SK-N-SH (cell line): ENCODE measurements around the gene LGALS14. TPM values are rescaled to one million over a fixed set of nuclear protein-coding genes. Genes with fewer than 3 reads are reported as not detected.

Experiments used
- CTCF ChIA-PET: fragments of 300-600, 350-600 bp; formaldehyde crosslinking; extraction: SDS; loops from one replicate; lab custom pipeline; 2021; lab: Yijun Ruan, JAX
- POLR2A ChIA-PET: fragments of 350-600 bp; sonication (Branson Sonifier 250); formaldehyde crosslinking; extraction: SDS; loops from one replicate; lab custom pipeline; 2020; ENCODE audit warnings: antibody characterized with exemption, inconsistent platforms; lab: Yijun Ruan, JAX
- DNase-seq: peaks from one replicate; pipeline ENCODE4 v3.0.0; 2012
- H2AFZ ChIP-seq: fragments of 200-600 bp; sonication (generic); 2 replicates; pipeline ENCODE4 v1.8.1; 2016; ENCODE audit warnings: antibody characterized with exemption, mild to moderate bottlenecking, low read depth
- H3F3A ChIP-seq: fragments of 200-600 bp; sonication (generic); replicated peaks from 2 replicates; pipeline ENCODE3; 2016; ENCODE audit warnings: antibody characterized with exemption, mild to moderate bottlenecking; ENCODE audit not compliant: insufficient read depth
- H3K27ac ChIP-seq, 2 experiments: fragments of 200-500 bp in 1 of 2; fragments of 200-600 bp in 1 of 2; sonication (Bioruptor generic) in 1 of 2; sonication (generic), shearing (Covaris generic) in 1 of 2; 2 replicates each; pipeline versions ENCODE4 v1.5.1 to v1.6.1; 2014 to 2016; ENCODE audit warnings: low read depth in 2 of 2, inconsistent platforms in 1 of 2, low read length in 1 of 2, mild to moderate bottlenecking in 1 of 2, mixed read lengths in 1 of 2
- H3K27me3 ChIP-seq: fragments of 200-600 bp; sonication (generic), shearing (Covaris generic); 2 replicates; pipeline ENCODE4 v1.6.1; 2016; ENCODE audit warnings: mixed run types; ENCODE audit not compliant: insufficient read depth
- H3K36me3 ChIP-seq, 2 experiments: fragments of 200-500 bp in 1 of 2; fragments of 200-600 bp in 1 of 2; sonication (Bioruptor generic) in 1 of 2; sonication (generic) in 1 of 2; replicated peaks in 1 of 2; 2 replicates each; pipeline versions ENCODE3 to v1.5.1; 2014 to 2016; ENCODE audit warnings: low read length in 1 of 2, mild to moderate bottlenecking in 1 of 2; ENCODE audit not compliant: insufficient read depth in 2 of 2, control insufficient read depth in 1 of 2
- H3K4me1 ChIP-seq, 2 experiments: fragments of 200-500 bp in 1 of 2; fragments of 200-600 bp in 1 of 2; sonication (Bioruptor generic) in 1 of 2; sonication (generic), shearing (Covaris generic) in 1 of 2; 2 replicates each; pipeline versions ENCODE4 v1.5.1 to v1.6.1; 2014 to 2016; ENCODE audit warnings: low read depth in 1 of 2, low read length in 1 of 2, mixed run types in 1 of 2; ENCODE audit not compliant: insufficient read depth in 2 of 2, control insufficient read depth in 1 of 2
- H3K4me2 ChIP-seq: fragments of 200-600 bp; sonication (generic), shearing (Covaris generic); 2 replicates; pipeline ENCODE4 v1.6.1; 2017; ENCODE audit warnings: mixed run types
- H3K4me3 ChIP-seq, 2 experiments: fragments of 200-500 bp in 1 of 2; fragments of 200-600 bp in 1 of 2; sonication (Bioruptor generic) in 1 of 2; sonication (generic), shearing (Covaris generic) in 1 of 2; 2 replicates each; pipeline versions ENCODE4 v1.5.1 to v1.8.1; 2014 to 2016; ENCODE audit warnings: low read depth in 2 of 2, inconsistent platforms in 1 of 2, low read length in 1 of 2, mild to moderate bottlenecking in 1 of 2, mixed read lengths in 1 of 2, moderate library complexity in 1 of 2
- H3K79me2 ChIP-seq: fragments of 200-600 bp; sonication (generic); 2 replicates; pipeline ENCODE4 v1.8.1; 2017; ENCODE audit warnings: mild to moderate bottlenecking; ENCODE audit not compliant: insufficient read depth
- H3K9ac ChIP-seq: fragments of 200-600 bp; sonication (generic); 2 replicates; pipeline ENCODE4 v1.6.1; 2017; ENCODE audit warnings: mixed run types
- H3K9me2 ChIP-seq: fragments of 200-600 bp; sonication (generic); 2 replicates; pipeline ENCODE4 v1.6.1; 2017; ENCODE audit warnings: mixed run types
- H3K9me3 ChIP-seq: fragments of 200-600 bp; sonication (generic); 2 replicates; pipeline ENCODE4 v1.6.1; 2017; ENCODE audit warnings: mixed run types, mild to moderate bottlenecking, moderate library complexity
- H4K20me1 ChIP-seq: fragments of 200-600 bp; sonication (generic); 2 replicates; pipeline ENCODE4 v1.6.1; 2017; ENCODE audit warnings: mild to moderate bottlenecking, mixed run types; ENCODE audit not compliant: insufficient read depth
- ELF1 ChIP-seq: IDR thresholded peaks from 2 replicates; pipeline ENCODE4 v1.4.0; 2012
- EZH2phosphoT487 ChIP-seq: fragments of 200-600 bp; sonication (generic); IDR thresholded peaks from 2 replicates; pipeline ENCODE4 v1.6.1; 2017; ENCODE audit warnings: low read depth, mixed run types, mild to moderate bottlenecking, antibody characterized with exemption, moderate library complexity, borderline replicate concordance
- FOSL2 ChIP-seq: IDR thresholded peaks from 2 replicates; pipeline ENCODE4 v1.4.0; 2012; ENCODE audit warnings: low read depth, mild to moderate bottlenecking, moderate library complexity, borderline replicate concordance
- FOXM1 ChIP-seq: IDR thresholded peaks from 2 replicates; pipeline ENCODE4 v1.4.0; 2012; ENCODE audit warnings: low read depth, mild to moderate bottlenecking
- MXI1 ChIP-seq: IDR thresholded peaks from 2 replicates; pipeline ENCODE4 v1.6.1; 2012; ENCODE audit warnings: mild to moderate bottlenecking, low read depth, low read length, improper control_type of control experiment
- POLR2AphosphoS5 ChIP-seq: IDR thresholded peaks from 2 replicates; pipeline ENCODE4 v1.6.1; 2012; ENCODE audit warnings: low read depth, low read length
- TAF1 ChIP-seq: IDR thresholded peaks from 2 replicates; pipeline ENCODE4 v1.6.1; 2012; ENCODE audit warnings: low read depth, mild to moderate bottlenecking, low read length, moderate library complexity, borderline replicate concordance
- WGBS: methylation state at CpG from one replicate; pipeline ENCODE4 v1.1.6; 2017; ENCODE audit warnings: low lambda C conversion rate; 5-methylcytosine and 5-hydroxymethylcytosine counted together
- polyA plus RNA-seq, 3 experiments: library from polyadenylated mRNA; depleted of rRNA; stranded (reverse); fragments of >200 nt; gene quantifications; 2 replicates each; pipeline ENCODE4 v1.2.3, GENCODE V29; 2012
- TF ChIP-seq, protein P1 (sequence below): IDR thresholded peaks from 2 replicates; pipeline ENCODE4 v1.4.0; 2012; ENCODE audit warnings: low read depth, borderline replicate concordance
- TF ChIP-seq, protein P2 (sequence below): fragments of 150-350 bp; IDR thresholded peaks from 2 replicates; pipeline ENCODE4 v1.6.1; 2016; ENCODE audit warnings: mild to moderate bottlenecking, low read depth, low read length
- TF ChIP-seq, protein P3 (sequence below): IDR thresholded peaks from 2 replicates; pipeline ENCODE4 v1.4.0; 2012; ENCODE audit warnings: low read depth

LGALS14 gene
- polyA plus RNA-seq, 1 of the 3 experiments (the other 2 are of a cell fraction) = not detected

DNA sequence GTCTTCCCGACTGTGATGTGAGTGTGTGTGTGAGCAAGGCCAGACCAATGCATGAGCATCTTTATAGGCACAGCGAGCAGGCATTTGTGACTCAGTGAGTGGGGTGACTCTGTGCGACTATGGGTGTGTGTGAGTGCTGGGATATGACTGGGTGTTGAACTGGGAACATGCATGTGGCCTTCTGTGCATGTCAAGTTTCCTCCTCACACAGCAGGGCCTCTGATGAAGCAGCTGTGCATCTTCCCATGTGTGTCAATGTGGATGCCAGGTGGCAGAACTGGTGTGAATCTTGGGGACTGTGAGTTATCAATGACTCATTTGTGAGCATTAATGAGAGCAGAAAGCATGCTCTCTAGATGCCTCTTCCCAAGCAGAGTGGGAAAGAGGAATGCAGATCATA lies 12.1 kb upstream of the LGALS14 start:
- CTCF ChIA-PET = no interaction called here
- WGBS = 0% methylated on average over 3 of the region's 3 CpGs

DNA sequence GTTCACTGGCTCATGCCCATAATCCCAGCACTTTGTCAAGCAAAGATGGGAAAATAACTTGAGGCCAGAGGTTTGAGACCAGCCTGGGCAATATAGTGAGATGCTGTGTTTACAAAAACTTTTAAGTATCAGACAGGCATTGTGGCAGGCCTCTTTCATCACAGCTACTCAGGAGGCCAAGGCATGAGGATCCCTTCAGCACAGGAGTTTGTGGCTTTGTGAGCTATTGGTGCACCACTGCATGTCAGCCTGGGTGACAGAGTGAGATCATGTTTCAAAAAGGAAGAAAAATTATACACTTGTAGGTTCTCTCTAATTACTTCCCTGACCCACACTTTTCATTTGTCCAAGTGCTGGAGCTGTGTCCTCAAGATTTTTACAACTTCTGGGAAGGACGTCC lies 11.5 kb upstream of the LGALS14 start:
- H3K4me2 ChIP-seq = no peak overlapping the region
- no peak overlapping the region for H3K27ac ChIP-seq
- H2AFZ ChIP-seq = no peak overlapping the region
- no peaks in the 10 kb centered on the region for H4K20me1 ChIP-seq
- POLR2A ChIA-PET = no interaction called here
- H3K9ac ChIP-seq = no peak overlapping the region
- no peak overlapping the region for H3K4me3 ChIP-seq
- WGBS = 11% methylated on average over 1 of the region's 1 CpG
- no peak for DNase-seq
- no peaks in the 10 kb centered on the region for H3K4me1 ChIP-seq
- no peaks in the 10 kb centered on the region for H3K9me3 ChIP-seq
- H3K27me3 ChIP-seq = no peaks in the 10 kb centered on the region; the same call in 1 of the 2 replicates
- TF ChIP-seq, protein P1, sequence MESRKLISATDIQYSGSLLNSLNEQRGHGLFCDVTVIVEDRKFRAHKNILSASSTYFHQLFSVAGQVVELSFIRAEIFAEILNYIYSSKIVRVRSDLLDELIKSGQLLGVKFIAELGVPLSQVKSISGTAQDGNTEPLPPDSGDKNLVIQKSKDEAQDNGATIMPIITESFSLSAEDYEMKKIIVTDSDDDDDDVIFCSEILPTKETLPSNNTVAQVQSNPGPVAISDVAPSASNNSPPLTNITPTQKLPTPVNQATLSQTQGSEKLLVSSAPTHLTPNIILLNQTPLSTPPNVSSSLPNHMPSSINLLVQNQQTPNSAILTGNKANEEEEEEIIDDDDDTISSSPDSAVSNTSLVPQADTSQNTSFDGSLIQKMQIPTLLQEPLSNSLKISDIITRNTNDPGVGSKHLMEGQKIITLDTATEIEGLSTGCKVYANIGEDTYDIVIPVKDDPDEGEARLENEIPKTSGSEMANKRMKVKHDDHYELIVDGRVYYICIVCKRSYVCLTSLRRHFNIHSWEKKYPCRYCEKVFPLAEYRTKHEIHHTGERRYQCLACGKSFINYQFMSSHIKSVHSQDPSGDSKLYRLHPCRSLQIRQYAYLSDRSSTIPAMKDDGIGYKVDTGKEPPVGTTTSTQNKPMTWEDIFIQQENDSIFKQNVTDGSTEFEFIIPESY = no peak
- no peak for TF ChIP-seq TAF1
- no peak for TF ChIP-seq ELF1
- TF ChIP-seq, all 33 proteins: peak for 0
- Histone ChIP-seq H3F3A (no peaks in the 10 kb centered on the region), H3K9me2 (no peaks in the 10 kb centered on the region), H3K79me2 (no peaks in the 10 kb centered on the region), H3K36me3 (no peaks in the 10 kb centered on the region)
- CTCF ChIA-PET = no interaction called here

More for the DNA sequence above, 12.1 kb upstream of the LGALS14 start:
- POLR2A ChIA-PET = no interaction called here
- Histone ChIP-seq H3K27me3 (no peaks in the 10 kb centered on the region; the same call in 1 of the 2 replicates), H3K9me2 (no peaks in the 10 kb centered on the region), H3K36me3 (no peaks in the 10 kb centered on the region), H3K9ac (no peak overlapping the region), H3K9me3 (no peaks in the 10 kb centered on the region), H3F3A (no peaks in the 10 kb centered on the region), H3K4me1 (no peaks in the 10 kb centered on the region), H4K20me1 (no peaks in the 10 kb centered on the region), H3K4me2 (no peak overlapping the region), H3K4me3 (no peak overlapping the region), H2AFZ (no peak overlapping the region), H3K27ac (no peak overlapping the region), H3K79me2 (no peaks in the 10 kb centered on the region)
- TF ChIP-seq TAF1 = no peak
- no peak for TF ChIP-seq MXI1
- TF ChIP-seq, protein P1 = no peak
- no peak for TF ChIP-seq FOXM1
- TF ChIP-seq, protein P2, sequence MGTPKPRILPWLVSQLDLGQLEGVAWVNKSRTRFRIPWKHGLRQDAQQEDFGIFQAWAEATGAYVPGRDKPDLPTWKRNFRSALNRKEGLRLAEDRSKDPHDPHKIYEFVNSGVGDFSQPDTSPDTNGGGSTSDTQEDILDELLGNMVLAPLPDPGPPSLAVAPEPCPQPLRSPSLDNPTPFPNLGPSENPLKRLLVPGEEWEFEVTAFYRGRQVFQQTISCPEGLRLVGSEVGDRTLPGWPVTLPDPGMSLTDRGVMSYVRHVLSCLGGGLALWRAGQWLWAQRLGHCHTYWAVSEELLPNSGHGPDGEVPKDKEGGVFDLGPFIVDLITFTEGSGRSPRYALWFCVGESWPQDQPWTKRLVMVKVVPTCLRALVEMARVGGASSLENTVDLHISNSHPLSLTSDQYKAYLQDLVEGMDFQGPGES = no peak
- no peak for TF ChIP-seq POLR2AphosphoS5
- TF ChIP-seq FOSL2 = no peak
- TF ChIP-seq, protein P3, sequence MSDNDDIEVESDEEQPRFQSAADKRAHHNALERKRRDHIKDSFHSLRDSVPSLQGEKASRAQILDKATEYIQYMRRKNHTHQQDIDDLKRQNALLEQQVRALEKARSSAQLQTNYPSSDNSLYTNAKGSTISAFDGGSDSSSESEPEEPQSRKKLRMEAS = no peak
- TF ChIP-seq EZH2phosphoT487 = no peak
- DNase-seq = no peak
